ENCODE results near the gene SPG11.
"Not testable (repeated sequence)": the region's sequence is repeated elsewhere in the genome, so short reads cannot be mapped to it uniquely, and the experiment has no call there.

- TF ChIP-seq FOXM1 (IDR thresholded peaks at IDR 0.05; ENCODE audit: low read depth); FOXM1 (CRISPR knock-in tag; IDR thresholded peaks at IDR 0.05; ENCODE audit: low read depth); CBX5 (IDR thresholded peaks at IDR 0.05; ENCODE audit: borderline replicate concordance, low read depth); ZNF23 (CRISPR knock-in tag; IDR thresholded peaks at IDR 0.05); BRF1 (IDR thresholded peaks at IDR 0.05; ENCODE audit: borderline replicate concordance, extremely low read depth, insufficient read length); RREB1 (CRISPR knock-in tag; IDR thresholded peaks at IDR 0.05); EZH2 (IDR thresholded peaks at IDR 0.05; ENCODE audit: borderline replicate concordance, low read depth, low read length); FOXO4 (CRISPR knock-in tag; IDR thresholded peaks at IDR 0.05); FOSL1 (tag; conservative IDR thresholded peaks at IDR 0.05); ZNF655 (CRISPR knock-in tag; IDR thresholded peaks at IDR 0.05); GABPA (tag; conservative IDR thresholded peaks at IDR 0.05; ENCODE audit: low read depth); CHD1 (IDR thresholded peaks at IDR 0.05; ENCODE audit: low read length): not testable (repeated sequence)
These were observed 37.2 kb upstream of the SPG11 start for GRCh38 chr15:44700676-44701075.

Measured in K562 (cell line).